ENCODE measurements around the gene CDC42BPA. TPM values are rescaled to one million over a fixed set of nuclear protein-coding genes. Genes with fewer than 3 reads are reported as not detected.

CDC42BPA gene
- total RNA-seq, 2 donors from 2014 or later: 2.7 to 2.9 TPM

DNA sequence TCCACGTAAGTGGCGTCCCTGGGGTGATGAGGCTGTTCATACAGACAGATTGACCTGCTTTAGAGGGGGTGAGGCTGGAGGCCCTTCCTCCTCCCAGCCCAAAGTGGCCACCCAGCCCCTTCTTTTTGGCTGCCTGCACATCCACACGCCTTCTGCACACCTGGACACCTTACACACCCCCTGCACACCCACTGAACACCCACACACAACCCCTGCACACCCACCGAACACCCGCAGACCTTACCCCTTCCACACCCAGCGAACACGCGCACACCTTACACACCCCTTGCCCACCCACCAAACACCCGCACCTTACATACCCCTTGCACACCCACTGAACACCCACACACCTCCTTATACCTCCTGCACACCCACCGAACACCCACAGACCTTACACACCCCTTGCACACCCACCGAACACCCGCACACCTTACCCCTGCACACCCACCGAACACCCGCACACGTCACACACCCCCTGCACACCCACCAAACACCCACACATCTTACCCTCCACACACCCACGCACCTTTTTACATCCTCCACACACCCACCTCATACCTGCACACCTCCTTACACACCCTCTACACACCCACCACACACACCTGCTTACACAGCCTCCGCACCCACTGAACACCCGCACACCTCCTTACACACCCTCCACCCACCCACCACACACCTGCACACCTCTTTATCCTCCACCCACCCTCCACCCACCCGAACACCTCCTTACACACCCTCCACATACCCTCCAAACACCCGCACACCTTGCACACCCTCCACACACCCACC is 340.5 kb downstream of the CDC42BPA start:
- no peak for ATAC-seq (replicated peaks)
- peaks cover 9% of the 10 kb centered on the region for H3K36me3 Mint-ChIP-seq (ENCODE audit: low read depth)
- no peaks in the 10 kb centered on the region for H3K9me3 Mint-ChIP-seq
- H3K4me1 Mint-ChIP-seq: no peaks in the 10 kb centered on the region
- no peak overlapping the region for H3K4me3 Mint-ChIP-seq
- H3K27ac Mint-ChIP-seq: no peak overlapping the region
- H3K27me3 Mint-ChIP-seq: no peaks in the 10 kb centered on the region

DNA sequence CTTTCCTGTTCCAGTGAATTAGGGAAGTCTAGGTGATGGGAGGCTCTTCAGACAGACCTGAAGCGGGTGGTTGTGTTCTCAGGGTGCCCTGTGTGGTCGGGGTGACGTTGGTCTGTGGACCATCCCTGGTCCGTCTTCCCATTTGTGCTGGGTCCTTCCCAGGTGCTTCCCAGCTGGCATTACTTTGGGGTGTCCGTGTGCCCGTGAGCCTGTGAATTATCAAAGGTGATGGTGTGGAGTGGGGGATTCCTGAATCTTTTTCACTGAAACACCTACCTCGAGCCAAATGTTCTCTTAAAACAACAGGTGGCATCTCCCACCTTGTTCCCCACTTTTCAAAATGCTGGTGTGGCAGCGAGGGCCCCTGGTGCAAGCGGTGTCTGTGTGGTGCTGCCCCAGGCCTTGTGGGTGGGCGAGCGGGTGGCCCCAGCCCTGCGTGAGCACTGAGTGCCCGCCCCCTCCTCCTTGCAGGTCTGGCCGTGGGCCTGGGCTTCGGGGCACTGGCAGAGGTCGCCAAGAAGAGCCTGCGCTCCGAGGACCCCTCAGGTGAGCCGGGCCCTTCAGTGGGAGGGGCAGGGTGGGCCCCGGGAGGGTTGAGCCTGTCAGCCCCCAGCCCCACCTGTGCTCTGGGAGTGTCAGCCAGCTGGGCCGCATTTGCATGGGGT is 341.2 kb downstream of the CDC42BPA start:
- no peak overlapping the region for H3K27ac Mint-ChIP-seq
- no peak overlapping the region for H3K4me3 Mint-ChIP-seq
- H3K27me3 Mint-ChIP-seq: no peaks in the 10 kb centered on the region
- H3K9me3 Mint-ChIP-seq: no peaks in the 10 kb centered on the region
- H3K4me1 Mint-ChIP-seq: no peaks in the 10 kb centered on the region
- no peak for ATAC-seq (replicated peaks)
- peaks cover 14% of the 10 kb centered on the region for H3K36me3 Mint-ChIP-seq (ENCODE audit: low read depth)

DNA sequence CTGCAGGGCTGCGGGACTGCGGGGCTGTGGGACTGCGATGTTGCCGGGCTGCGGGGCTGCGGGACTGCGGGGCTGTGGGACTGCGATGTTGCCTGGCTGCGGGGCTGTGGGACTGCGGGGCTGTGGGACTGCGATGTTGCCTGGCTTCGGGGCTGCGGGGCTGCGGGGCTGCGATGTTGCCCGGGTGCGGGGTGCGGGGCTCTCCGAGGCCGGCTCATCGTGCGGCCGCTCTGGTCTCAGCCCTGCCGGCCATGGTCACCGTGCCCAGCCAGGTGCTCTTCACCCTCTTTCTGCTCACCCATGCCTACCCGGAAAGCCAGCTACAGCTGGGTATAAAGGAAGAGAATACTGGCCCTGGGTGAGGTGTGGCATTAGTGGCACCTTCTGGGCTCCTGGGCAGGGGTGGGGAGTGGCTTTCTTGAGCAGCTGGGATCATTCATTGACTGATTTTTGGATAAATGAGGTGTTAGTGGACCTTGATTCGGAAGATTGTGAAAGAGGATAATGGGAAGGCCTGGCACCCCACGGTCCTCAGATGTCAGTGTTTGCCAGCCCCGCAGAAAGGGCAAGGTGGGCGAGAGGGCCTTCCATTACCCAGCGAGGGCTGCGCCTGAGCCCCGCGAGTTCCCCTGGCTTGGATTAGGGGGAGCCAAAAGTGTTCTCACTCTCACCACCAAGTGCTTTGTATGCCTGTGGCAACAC is 341.9 kb downstream of the CDC42BPA start:
- Mint-ChIP-seq H3K4me1 (peaks cover 5% of the 10 kb centered on the region), H3K9me3 (peaks cover 6% of the 10 kb centered on the region), H3K36me3 (ENCODE audit: low read depth) (peaks cover 21% of the 10 kb centered on the region), H3K27me3 (no peaks in the 10 kb centered on the region), H3K27ac (no peak overlapping the region), H3K4me3 (no peak overlapping the region)
- ATAC-seq (replicated peaks): no peak

GRCh38 chr1:226975259-226976250 is 342.7 kb downstream of the CDC42BPA start:
- H3K4me1 Mint-ChIP-seq: peaks cover 5% of the 10 kb centered on the region
- peaks cover 6% of the 10 kb centered on the region for H3K9me3 Mint-ChIP-seq
- no peak overlapping the region for H3K4me3 Mint-ChIP-seq
- H3K36me3 Mint-ChIP-seq (ENCODE audit: low read depth): peaks cover 22% of the 10 kb centered on the region
- no peak for ATAC-seq (replicated peaks)
- no peaks in the 10 kb centered on the region for H3K27me3 Mint-ChIP-seq
- H3K27ac Mint-ChIP-seq: no peak overlapping the region

DNA sequence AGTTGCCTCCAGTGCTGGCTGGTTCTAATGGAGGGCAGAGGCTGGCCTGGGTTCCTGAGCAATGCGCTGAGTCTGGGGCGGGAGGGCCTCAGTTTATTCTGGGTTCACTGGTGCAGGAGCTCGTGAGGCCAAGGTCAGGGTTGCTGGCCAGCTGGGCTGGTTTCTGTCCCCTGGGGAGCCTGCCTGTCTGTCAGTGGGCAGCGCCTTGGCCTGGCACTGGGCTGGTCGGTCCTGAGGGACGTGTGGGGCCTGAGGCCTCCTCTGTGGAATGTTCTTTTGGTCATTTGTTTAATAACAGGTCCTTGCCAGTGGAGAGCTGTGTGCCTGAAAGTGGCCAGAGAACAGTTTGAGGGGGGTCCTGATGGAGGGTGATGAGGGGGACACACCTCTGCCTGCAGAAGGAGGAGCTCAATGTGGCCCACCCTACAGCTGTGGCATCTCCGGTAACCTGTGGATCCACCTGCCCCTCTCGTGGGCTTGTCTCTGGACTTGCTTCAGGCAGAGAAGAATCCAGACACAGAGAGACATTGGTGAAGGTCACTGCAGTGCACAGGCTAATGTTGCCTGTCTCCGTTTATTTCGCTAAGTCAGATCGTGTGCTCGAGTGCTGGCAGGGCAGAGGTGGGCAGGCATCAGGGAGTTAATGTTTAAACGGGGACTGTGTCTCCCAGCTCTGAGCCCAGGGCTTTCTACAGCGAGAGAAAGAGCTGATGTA is 343.6 kb downstream of the CDC42BPA start:
- ATAC-seq (replicated peaks): no peak
- H3K4me1 Mint-ChIP-seq: peaks cover 5% of the 10 kb centered on the region
- H3K27me3 Mint-ChIP-seq: no peaks in the 10 kb centered on the region
- H3K27ac Mint-ChIP-seq: peak overlapping the region; percentile 43
- H3K9me3 Mint-ChIP-seq: peaks cover 6% of the 10 kb centered on the region
- peaks cover 27% of the 10 kb centered on the region for H3K36me3 Mint-ChIP-seq (ENCODE audit: low read depth)
- H3K4me3 Mint-ChIP-seq: no peak overlapping the region

- Mint-ChIP-seq H3K36me3 (ENCODE audit: low read depth) (peaks cover 34% of the 10 kb centered on the region), H3K4me1 (peaks cover 5% of the 10 kb centered on the region), H3K27me3 (no peaks in the 10 kb centered on the region), H3K4me3 (no peak overlapping the region), H3K27ac (peak overlapping the region; percentile 43), H3K9me3 (peaks cover 6% of the 10 kb centered on the region)
- no peak for ATAC-seq (replicated peaks)
Measured at GRCh38 chr1:226973898-226974543, 344.3 kb downstream of the CDC42BPA start.

DNA sequence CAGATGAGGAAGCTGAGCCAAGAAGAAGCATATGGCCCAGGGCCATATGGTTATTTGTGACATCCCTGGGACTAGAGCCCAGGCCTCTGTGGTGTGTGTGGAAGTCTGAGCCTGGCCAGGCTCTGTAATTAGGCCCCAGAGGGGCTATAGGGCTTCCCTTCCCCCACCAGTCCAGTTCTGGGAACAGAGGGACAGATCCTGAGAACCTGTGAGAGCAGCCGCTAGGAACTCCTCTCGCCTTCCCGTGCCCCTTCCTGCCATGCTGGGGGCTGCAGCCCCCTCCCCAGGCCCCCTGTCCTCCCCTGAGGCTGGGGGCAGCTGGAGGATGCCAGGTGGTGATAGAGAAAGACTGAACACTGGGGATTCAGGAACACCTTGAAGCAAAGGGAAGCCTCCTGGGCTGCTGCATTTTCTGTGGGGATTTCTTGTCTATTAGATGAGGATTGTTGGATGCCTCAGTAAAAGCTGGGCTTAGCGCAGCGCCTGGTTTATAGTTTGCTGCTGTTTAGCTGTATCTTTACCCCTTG is 344.9 kb downstream of the CDC42BPA start:
- Mint-ChIP-seq H3K36me3 (ENCODE audit: low read depth) (peaks cover 37% of the 10 kb centered on the region), H3K27ac (peak overlapping the region; percentile 43), H3K27me3 (no peaks in the 10 kb centered on the region), H3K4me3 (no peak overlapping the region), H3K4me1 (peaks cover 8% of the 10 kb centered on the region), H3K9me3 (peaks cover 6% of the 10 kb centered on the region)
- ATAC-seq (replicated peaks): no peak

GRCh38 chr1:226972931-226973330 is 345.4 kb downstream of the CDC42BPA start:
- Mint-ChIP-seq H3K4me3 (no peak overlapping the region), H3K36me3 (ENCODE audit: low read depth) (peaks cover 37% of the 10 kb centered on the region), H3K9me3 (peaks cover 6% of the 10 kb centered on the region), H3K27ac (peak overlapping the region; percentile 29), H3K4me1 (peaks cover 11% of the 10 kb centered on the region), H3K27me3 (no peaks in the 10 kb centered on the region)
- no peak for ATAC-seq (replicated peaks)

GRCh38 chr1:226971765-226972164 is 346.5 kb downstream of the CDC42BPA start:
- no peaks in the 10 kb centered on the region for H3K27me3 Mint-ChIP-seq
- H3K4me1 Mint-ChIP-seq: peaks cover 18% of the 10 kb centered on the region
- H3K27ac Mint-ChIP-seq: peak overlapping the region; percentile 17
- H3K4me3 Mint-ChIP-seq: no peak overlapping the region
- peaks cover 38% of the 10 kb centered on the region for H3K36me3 Mint-ChIP-seq (ENCODE audit: low read depth)
- no peak for ATAC-seq (replicated peaks)
- H3K9me3 Mint-ChIP-seq: peaks cover 6% of the 10 kb centered on the region

GRCh38 chr1:226967665-226968064 is 350.6 kb downstream of the CDC42BPA start:
- peaks cover 51% of the 10 kb centered on the region for H3K36me3 Mint-ChIP-seq (ENCODE audit: low read depth)
- ATAC-seq (replicated peaks): peak; percentile 52
- H3K27me3 Mint-ChIP-seq: no peaks in the 10 kb centered on the region
- no peak overlapping the region for H3K4me3 Mint-ChIP-seq
- peaks cover 6% of the 10 kb centered on the region for H3K9me3 Mint-ChIP-seq
- peaks cover 27% of the 10 kb centered on the region for H3K4me1 Mint-ChIP-seq
- peak overlapping the region; percentile 12 for H3K27ac Mint-ChIP-seq

DNA sequence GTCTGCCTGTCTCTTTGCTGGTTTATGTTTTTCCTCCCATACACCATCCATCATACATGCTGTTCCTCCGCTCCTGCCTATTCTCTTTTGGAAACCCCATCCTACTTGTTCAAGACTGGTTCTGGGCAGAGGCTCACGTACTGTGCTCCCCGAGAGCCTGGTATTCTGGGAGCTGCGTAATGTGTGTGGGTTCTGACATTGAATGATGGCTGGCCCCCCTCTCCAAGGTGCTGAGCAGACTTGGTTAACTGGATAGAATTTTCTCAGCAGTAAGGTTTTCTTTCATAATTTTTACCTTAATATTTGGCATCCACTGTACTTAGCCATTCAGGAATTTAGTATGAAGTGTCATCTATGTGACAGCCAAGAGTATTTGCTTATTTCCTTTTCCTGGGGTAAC is 351.6 kb downstream of the CDC42BPA start:
- H3K36me3 Mint-ChIP-seq (ENCODE audit: low read depth): peaks cover 41% of the 10 kb centered on the region
- no peak overlapping the region for H3K4me3 Mint-ChIP-seq
- no peaks in the 10 kb centered on the region for H3K27me3 Mint-ChIP-seq
- H3K9me3 Mint-ChIP-seq: peaks cover 2% of the 10 kb centered on the region
- peaks cover 23% of the 10 kb centered on the region for H3K4me1 Mint-ChIP-seq
- ATAC-seq (replicated peaks): no peak
- H3K27ac Mint-ChIP-seq: no peak overlapping the region

GRCh38 chr1:226965581-226966440 is 352.5 kb downstream of the CDC42BPA start:
- ATAC-seq (replicated peaks): no peak

More at GRCh38 chr1:226965581-226966440, 352.5 kb downstream of the CDC42BPA start:
- Mint-ChIP-seq H3K36me3 (ENCODE audit: low read depth) (peaks cover 38% of the 10 kb centered on the region), H3K9me3 (no peaks in the 10 kb centered on the region), H3K27ac (peak overlapping the region; percentile 38), H3K4me3 (no peak overlapping the region), H3K27me3 (no peaks in the 10 kb centered on the region), H3K4me1 (peaks cover 23% of the 10 kb centered on the region)

Data from activated T-helper 17 cell treated with anti-CD3 and anti-CD28 coated beads, Interleukin-2, amount 50 U/mL, for 72 hours (primary cell).